Osteocyte (in vitro differentiated cells): ENCODE results near the gene NEIL3. TPM values are rescaled to one million over a fixed set of nuclear protein-coding genes. Genes with fewer than 3 reads are reported as not detected.

ENCODE experiments used
- DNase-seq: peaks from one replicate; pipeline ENCODE4 v3.0.0; 2021; ENCODE audit warnings: mixed read lengths; ENCODE audit not compliant: unreplicated experiment; ENCODE audit errors: extremely low spot score
- H3K27ac Mint-ChIP-seq: one replicate; pipeline ENCODE4 v1.8.0; 2021; ENCODE audit warnings: mild to moderate bottlenecking, mixed read lengths; ENCODE audit not compliant: unreplicated experiment
- H3K27me3 Mint-ChIP-seq: one replicate; pipeline ENCODE4 v1.8.0; 2021; ENCODE audit warnings: mixed read lengths; ENCODE audit not compliant: unreplicated experiment
- H3K36me3 Mint-ChIP-seq: one replicate; pipeline ENCODE4 v1.8.0; 2021; ENCODE audit warnings: mixed read lengths; ENCODE audit not compliant: unreplicated experiment
- H3K4me1 Mint-ChIP-seq: one replicate; pipeline ENCODE4 v1.8.0; 2021; ENCODE audit warnings: mixed read lengths; ENCODE audit not compliant: unreplicated experiment
- H3K4me3 Mint-ChIP-seq: one replicate; pipeline ENCODE4 v1.8.0; 2021; ENCODE audit warnings: mild to moderate bottlenecking, moderate library complexity, mixed read lengths; ENCODE audit not compliant: unreplicated experiment
- H3K9me3 Mint-ChIP-seq: one replicate; pipeline ENCODE4 v1.8.0; 2021; ENCODE audit warnings: mixed read lengths; ENCODE audit not compliant: unreplicated experiment
- CTCF ChIP-seq: fragments of 200-600 bp; sonication (generic); IDR thresholded peaks from 2 replicates; pipeline ENCODE4 v1.5.0; 2021; ENCODE audit warnings: antibody characterized with exemption, mild to moderate bottlenecking, moderate library complexity
- total RNA-seq: library from RNA; stranded (reverse); gene quantifications from 2 replicates; pipeline ENCODE4 v1.2.1, GENCODE V29; 2021

Gene NEIL3
- total RNA-seq, 1 donor from 2014 or later: 2.3 TPM

GRCh38 chr4:177405508-177405907 lies 95.8 kb downstream of the NEIL3 start:
- Mint-ChIP-seq H3K4me3 (no peak overlapping the region), H3K9me3 (peaks cover 3% of the 10 kb centered on the region), H3K36me3 (no peaks in the 10 kb centered on the region), H3K27ac (no peak overlapping the region), H3K4me1 (no peaks in the 10 kb centered on the region), H3K27me3 (peaks cover 16% of the 10 kb centered on the region)
- no peak for TF ChIP-seq CTCF
- DNase-seq: no peak

- Mint-ChIP-seq H3K27ac (no peak overlapping the region), H3K9me3 (peaks cover 3% of the 10 kb centered on the region), H3K36me3 (no peaks in the 10 kb centered on the region), H3K4me3 (no peak overlapping the region), H3K4me1 (no peaks in the 10 kb centered on the region), H3K27me3 (peaks cover 13% of the 10 kb centered on the region)
- no peak for TF ChIP-seq CTCF
- DNase-seq: no peak
These were observed 98.3 kb downstream of the NEIL3 start for GRCh38 chr4:177408023-177408422.

GRCh38 chr4:177410566-177410965 lies 100.9 kb downstream of the NEIL3 start:
- no peak for TF ChIP-seq CTCF

GRCh38 chr4:177411996-177412395 lies 102.3 kb downstream of the NEIL3 start:
- no peak overlapping the region for H3K27ac Mint-ChIP-seq
- H3K36me3 Mint-ChIP-seq: no peaks in the 10 kb centered on the region
- H3K4me3 Mint-ChIP-seq: no peak overlapping the region
- H3K9me3 Mint-ChIP-seq: peaks cover 3% of the 10 kb centered on the region
- H3K4me1 Mint-ChIP-seq: no peaks in the 10 kb centered on the region
- TF ChIP-seq CTCF: no peak
- DNase-seq: no peak
- H3K27me3 Mint-ChIP-seq: no peaks in the 10 kb centered on the region

More at GRCh38 chr4:177410566-177410965, 100.9 kb downstream of the NEIL3 start:
- H3K27me3 Mint-ChIP-seq: no peaks in the 10 kb centered on the region
- no peaks in the 10 kb centered on the region for H3K36me3 Mint-ChIP-seq
- H3K4me1 Mint-ChIP-seq: no peaks in the 10 kb centered on the region
- H3K4me3 Mint-ChIP-seq: no peak overlapping the region
- peaks cover 3% of the 10 kb centered on the region for H3K9me3 Mint-ChIP-seq
- no peak overlapping the region for H3K27ac Mint-ChIP-seq
- DNase-seq: no peak

Other genes with a start within 250 kb of the NEIL3 start
- gene AGA, start 132.6 kb downstream of the NEIL3 start, total RNA-seq: 26.1 and 28.3 TPM in 2 replicates